Testis (tissue), 2 donors: Measurements from ENCODE around the gene KIF16B.

Source experiments
- POLR2A ChIP-seq: fragments of 450-650 bp; IDR thresholded peaks from one replicate; pipeline ENCODE4 v1.6.1; 2017; ENCODE audit warnings: antibody characterized with exemption, mild to moderate bottlenecking, moderate library complexity
- TF ChIP-seq, protein P1 (sequence below), 3 experiments: fragments of 450-650 bp in 2 of 3; fragments of 200-600 bp in 1 of 3; sonication (generic) in 1 of 3; IDR thresholded peaks; one replicate each; pipeline ENCODE4 v1.5.1; 2016 to 2019; ENCODE audit warnings: antibody characterized with exemption in 3 of 3, mild to moderate bottlenecking in 2 of 3, moderate library complexity in 1 of 3

DNA sequence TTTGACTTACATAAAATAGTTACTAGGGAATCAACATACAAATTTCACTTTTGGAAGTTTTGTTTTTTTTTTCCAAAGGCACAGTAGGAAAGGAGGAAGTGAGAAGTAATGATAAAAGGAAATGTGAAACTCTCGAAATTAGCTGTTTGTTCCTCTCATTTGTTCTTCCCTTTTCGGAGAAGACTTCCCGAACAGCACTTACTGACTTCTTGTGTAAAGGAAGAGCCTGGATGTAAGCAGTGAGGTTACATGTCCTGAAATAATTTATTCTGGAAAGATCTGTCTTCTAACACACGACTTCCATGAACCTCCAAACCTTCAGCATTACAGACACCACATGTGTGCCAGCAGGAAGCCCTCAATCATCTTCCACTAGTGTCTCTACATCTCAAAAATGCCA, 59.1 kb downstream of the KIF16B start:
- TF ChIP-seq, protein P1, sequence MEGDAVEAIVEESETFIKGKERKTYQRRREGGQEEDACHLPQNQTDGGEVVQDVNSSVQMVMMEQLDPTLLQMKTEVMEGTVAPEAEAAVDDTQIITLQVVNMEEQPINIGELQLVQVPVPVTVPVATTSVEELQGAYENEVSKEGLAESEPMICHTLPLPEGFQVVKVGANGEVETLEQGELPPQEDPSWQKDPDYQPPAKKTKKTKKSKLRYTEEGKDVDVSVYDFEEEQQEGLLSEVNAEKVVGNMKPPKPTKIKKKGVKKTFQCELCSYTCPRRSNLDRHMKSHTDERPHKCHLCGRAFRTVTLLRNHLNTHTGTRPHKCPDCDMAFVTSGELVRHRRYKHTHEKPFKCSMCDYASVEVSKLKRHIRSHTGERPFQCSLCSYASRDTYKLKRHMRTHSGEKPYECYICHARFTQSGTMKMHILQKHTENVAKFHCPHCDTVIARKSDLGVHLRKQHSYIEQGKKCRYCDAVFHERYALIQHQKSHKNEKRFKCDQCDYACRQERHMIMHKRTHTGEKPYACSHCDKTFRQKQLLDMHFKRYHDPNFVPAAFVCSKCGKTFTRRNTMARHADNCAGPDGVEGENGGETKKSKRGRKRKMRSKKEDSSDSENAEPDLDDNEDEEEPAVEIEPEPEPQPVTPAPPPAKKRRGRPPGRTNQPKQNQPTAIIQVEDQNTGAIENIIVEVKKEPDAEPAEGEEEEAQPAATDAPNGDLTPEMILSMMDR (IDR thresholded peaks at IDR 0.05) = no peak
- TF ChIP-seq POLR2A = no peak
